HG02798 (cell line): ENCODE results near the gene HEXIM1.
"Not testable (repeated sequence)": the region's sequence is repeated elsewhere in the genome, so short reads cannot be mapped to it uniquely, and the experiment has no call there.

Experiments used
- ATAC-seq: cut with Tn5 transposase; IDR thresholded peaks from one replicate; pipeline ENCODE4 v1.9.1; 2021; ENCODE audit warnings: mild to moderate bottlenecking; ENCODE audit not compliant: unreplicated experiment, poor library complexity

Gene HEXIM1

GRCh38 chr17:45112559-45113423 lies 35.5 kb upstream of the HEXIM1 start:
- ATAC-seq, result no peak

GRCh38 chr17:45113424-45113754 lies 34.9 kb upstream of the HEXIM1 start:
- no peak for ATAC-seq

- no peak for ATAC-seq
Observed at GRCh38 chr17:45114117-45114932, 34.0 kb upstream of the HEXIM1 start.

GRCh38 chr17:45115015-45115625 lies 33.2 kb upstream of the HEXIM1 start:
- ATAC-seq, result no peak

GRCh38 chr17:45115871-45116270 lies 32.4 kb upstream of the HEXIM1 start:
- ATAC-seq, result no peak

GRCh38 chr17:45116434-45117016 lies 31.8 kb upstream of the HEXIM1 start:
- no peak for ATAC-seq

GRCh38 chr17:45117334-45117733 lies 30.9 kb upstream of the HEXIM1 start:
- ATAC-seq, result no peak

- no peak for ATAC-seq
Observed at GRCh38 chr17:45117848-45118646, 30.2 kb upstream of the HEXIM1 start.

GRCh38 chr17:45118691-45119090 lies 29.6 kb upstream of the HEXIM1 start:
- no peak for ATAC-seq

GRCh38 chr17:45119964-45120363 lies 28.3 kb upstream of the HEXIM1 start:
- ATAC-seq, result no peak

- ATAC-seq, result no peak
Observed at GRCh38 chr17:45120558-45120957, 27.7 kb upstream of the HEXIM1 start.

- no peak for ATAC-seq
Observed at GRCh38 chr17:45121055-45121454, 27.2 kb upstream of the HEXIM1 start.

GRCh38 chr17:45123076-45123770 lies 25.1 kb upstream of the HEXIM1 start:
- ATAC-seq, result no peak

GRCh38 chr17:45123930-45124796 lies 24.1 kb upstream of the HEXIM1 start:
- no peak for ATAC-seq

GRCh38 chr17:45124797-45125122 lies 23.5 kb upstream of the HEXIM1 start:
- not testable (repeated sequence) for ATAC-seq

- ATAC-seq, result no peak
Observed at GRCh38 chr17:45125509-45125908, 22.8 kb upstream of the HEXIM1 start.

GRCh38 chr17:45127207-45127547 lies 21.1 kb upstream of the HEXIM1 start:
- ATAC-seq, result no peak

- no peak for ATAC-seq
Observed at GRCh38 chr17:45127548-45128300, 20.6 kb upstream of the HEXIM1 start.
